Activated effector memory CD4-positive, alpha-beta T cell treated with anti-CD3 and anti-CD28 coated beads, Interleukin-2, amount 50 U/mL, for 16 hours (primary cell): ENCODE data around the gene ZNF267.
"Not testable (repeated sequence)": the region's sequence is repeated elsewhere in the genome, so short reads cannot be mapped to it uniquely, and the experiment has no call there.

Experiments used
- DNase-seq: peaks from one replicate; pipeline ENCODE4 v3.0.0-alpha.2; 2020

ZNF267 gene

GRCh38 chr16:31873556-31874365 lies at the start of gene ZNF267:
ZNF267 (plus strand) TSS chr16:31873807; CDS start chr16:31873967, 160 bp downstream.
- DNase-seq: peak; percentile 97

DNA sequence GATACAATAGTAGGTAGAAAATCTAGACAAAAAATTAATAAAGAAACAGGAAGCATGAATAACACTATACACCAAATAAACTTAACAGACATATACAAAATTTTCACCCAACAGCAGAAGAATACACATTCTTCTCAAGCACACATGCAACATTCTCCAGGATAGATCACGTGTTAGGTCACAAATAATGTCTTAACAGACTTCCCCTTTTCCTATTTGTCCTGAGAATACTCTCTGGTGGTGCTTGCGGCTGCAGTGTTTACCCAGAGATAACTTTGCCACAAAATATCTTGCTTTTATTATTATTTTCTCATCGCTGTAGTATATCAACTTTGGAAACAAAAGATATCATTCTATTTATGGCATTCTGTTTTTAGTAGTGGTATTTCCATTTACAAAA lies 40.6 kb upstream of the ZNF267 start:
- DNase-seq: no peak

GRCh38 chr16:31836396-31836795 lies 37.2 kb upstream of the ZNF267 start:
- DNase-seq: not testable (repeated sequence)

GRCh38 chr16:31842864-31843263 lies 30.7 kb upstream of the ZNF267 start:
- DNase-seq: no peak

DNA sequence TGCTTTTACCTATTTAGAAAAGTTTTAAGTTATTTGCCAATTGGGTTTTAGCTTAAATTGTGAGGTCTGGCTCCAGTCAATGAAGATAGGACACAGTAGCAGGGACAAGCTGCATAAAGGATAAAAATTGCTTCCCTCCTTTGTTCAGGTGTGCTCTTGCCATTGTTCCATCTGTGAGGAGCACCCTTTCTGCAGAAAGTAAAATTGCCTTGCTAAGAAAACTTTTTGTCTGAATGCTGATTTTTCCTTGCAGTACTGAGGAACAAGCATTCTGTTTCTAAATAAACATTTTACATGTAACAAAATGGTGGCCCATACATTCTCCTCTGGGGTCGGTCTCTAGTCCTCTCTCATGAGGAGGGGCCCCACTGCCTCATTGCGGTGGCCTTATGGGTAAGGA lies 25.0 kb upstream of the ZNF267 start:
- not testable (repeated sequence) for DNase-seq

DNA sequence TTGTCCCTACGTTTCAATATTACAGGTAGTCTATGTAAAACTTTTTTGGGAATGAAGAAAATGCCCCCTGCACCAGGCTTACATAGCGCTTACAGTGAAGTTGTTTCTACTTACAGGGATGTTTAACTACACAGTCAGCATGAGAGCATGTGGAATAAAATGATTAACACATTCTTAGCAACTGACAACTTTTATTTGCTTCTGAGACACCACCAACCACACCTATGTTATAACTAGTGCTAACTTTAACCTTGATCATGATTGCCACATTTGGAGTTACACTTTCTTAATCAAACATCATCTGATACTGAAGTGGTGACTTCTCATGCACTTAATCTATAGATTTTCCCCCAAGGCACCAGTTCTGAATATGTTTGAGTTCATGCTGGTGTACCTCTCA lies 20.3 kb upstream of the ZNF267 start:
- DNase-seq: no peak

DNA sequence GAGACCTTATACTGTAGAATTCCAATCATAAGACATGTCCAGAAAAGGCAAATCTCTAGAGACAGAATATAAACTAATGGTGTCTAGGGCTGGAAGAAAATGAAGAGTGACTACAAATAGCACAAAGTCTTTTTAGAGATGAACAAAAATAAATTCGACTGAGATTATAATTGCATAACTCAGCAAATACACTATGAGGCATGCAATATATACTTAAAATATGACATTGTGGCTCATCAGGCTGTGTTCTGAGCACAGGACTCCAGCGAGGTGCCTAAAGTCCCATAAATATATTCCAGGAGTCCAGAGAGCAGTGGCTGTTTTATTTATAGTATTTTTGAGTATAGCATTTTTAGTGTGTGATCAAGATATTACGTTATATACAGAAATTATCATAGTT lies 13.1 kb upstream of the ZNF267 start:
- DNase-seq: no peak

- no peak for DNase-seq
These were observed 12.2 kb upstream of the ZNF267 start for GRCh38 chr16:31861455-31861854.

- no peak for DNase-seq
These were observed 10.8 kb upstream of the ZNF267 start for GRCh38 chr16:31862761-31863160.

GRCh38 chr16:31868164-31868563 lies 5.4 kb upstream of the ZNF267 start:
- no peak for DNase-seq

DNA sequence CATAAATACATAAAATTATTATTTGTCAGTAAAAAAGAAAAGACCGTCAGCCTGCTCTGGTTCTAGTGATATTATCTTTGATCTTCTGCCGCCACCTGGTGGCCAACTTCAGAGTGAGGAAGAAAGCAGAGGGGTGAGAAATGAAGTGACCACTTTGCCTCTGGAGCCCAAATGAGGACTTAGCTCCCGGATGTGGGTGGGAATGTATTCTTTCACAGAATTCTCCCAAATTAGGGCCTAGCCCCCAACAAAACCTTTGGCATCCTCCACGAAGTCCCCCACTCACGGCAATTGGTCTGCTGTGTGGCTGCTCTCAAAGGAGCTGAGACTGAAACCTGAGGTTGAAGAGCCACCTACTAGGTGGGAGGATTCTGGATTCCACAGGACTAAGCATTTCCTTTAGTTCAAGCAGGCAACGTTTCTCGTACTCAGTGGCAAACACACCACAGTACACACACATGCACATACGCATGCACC lies 4.9 kb upstream of the ZNF267 start:
- peak; percentile 93 for DNase-seq

DNA sequence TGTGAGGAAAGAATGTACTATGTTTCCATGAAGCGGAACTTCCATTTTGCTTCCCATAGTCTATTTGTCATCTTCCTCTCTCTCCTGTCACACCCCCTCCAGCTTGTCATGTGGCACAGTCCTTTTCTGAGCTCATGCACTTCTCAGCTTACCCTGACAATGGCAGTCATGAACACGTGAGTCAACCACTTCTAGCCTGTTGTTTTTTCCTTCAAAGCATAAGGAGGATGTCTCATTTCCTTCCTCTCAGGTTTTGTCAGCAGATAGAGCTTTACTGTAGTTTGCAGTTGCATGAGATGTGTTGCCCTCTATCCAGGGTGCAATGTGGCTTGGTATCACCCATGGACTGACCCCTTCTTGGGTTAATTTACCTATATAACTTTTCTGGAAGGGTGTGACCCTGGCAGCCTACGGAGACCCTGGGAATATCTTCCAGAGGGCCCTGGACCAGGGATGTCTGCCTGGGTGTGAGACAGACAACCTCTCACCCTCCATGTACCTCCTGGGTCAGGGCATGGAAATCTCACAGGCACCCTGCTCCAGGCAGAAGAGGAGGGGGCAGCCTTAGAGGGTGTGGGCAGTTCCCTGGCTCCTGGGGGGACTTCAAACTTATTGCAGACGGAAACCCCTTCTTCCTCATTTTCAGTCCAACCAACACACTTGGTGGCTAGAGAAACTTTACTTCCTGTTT lies 4.0 kb upstream of the ZNF267 start:
- peak; percentile 89 for DNase-seq

GRCh38 chr16:31870809-31871208 lies 2.8 kb upstream of the ZNF267 start:
- no peak for DNase-seq

- DNase-seq: no peak
These were observed 2.1 kb upstream of the ZNF267 start for GRCh38 chr16:31871510-31871909.

- no peak for DNase-seq
These were observed 1.4 kb upstream of the ZNF267 start for GRCh38 chr16:31872201-31872600.

GRCh38 chr16:31874366-31875111 lies 932 bp downstream of the ZNF267 start:
- peak; percentile 81 for DNase-seq

- peak; percentile 77 for DNase-seq
These were observed 1.7 kb downstream of the ZNF267 start for GRCh38 chr16:31875112-31875803.

DNA sequence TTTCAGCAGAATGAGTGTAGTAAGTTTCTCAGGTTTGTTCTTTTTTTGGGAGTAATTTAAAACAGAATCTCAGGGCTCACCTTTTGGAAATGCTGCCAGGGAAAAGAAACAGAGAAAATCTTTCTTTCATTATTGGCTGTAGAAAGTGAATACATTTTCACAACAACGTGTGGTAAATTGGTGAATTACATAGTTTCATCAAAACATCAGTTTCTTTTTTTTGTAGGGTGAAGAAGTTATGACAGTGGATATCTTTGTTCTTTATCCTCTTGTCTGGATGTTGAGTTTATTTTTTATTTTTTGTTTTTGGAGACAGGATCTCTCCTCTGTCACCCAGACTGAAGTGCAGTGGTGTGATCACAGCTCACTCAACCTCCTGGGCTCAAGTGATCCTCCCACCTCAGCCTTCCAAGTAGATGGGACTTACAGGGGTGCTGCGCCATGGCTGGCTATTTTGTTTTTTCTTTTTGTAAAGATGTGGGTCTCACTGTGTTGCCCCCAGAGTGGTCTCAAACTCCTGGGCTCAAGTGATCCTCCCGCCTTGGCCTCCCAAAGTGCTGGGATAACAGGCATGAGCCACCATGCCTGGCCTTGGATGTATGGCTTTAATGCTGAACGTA lies 2.4 kb downstream of the ZNF267 start:
- DNase-seq: no peak

DNA sequence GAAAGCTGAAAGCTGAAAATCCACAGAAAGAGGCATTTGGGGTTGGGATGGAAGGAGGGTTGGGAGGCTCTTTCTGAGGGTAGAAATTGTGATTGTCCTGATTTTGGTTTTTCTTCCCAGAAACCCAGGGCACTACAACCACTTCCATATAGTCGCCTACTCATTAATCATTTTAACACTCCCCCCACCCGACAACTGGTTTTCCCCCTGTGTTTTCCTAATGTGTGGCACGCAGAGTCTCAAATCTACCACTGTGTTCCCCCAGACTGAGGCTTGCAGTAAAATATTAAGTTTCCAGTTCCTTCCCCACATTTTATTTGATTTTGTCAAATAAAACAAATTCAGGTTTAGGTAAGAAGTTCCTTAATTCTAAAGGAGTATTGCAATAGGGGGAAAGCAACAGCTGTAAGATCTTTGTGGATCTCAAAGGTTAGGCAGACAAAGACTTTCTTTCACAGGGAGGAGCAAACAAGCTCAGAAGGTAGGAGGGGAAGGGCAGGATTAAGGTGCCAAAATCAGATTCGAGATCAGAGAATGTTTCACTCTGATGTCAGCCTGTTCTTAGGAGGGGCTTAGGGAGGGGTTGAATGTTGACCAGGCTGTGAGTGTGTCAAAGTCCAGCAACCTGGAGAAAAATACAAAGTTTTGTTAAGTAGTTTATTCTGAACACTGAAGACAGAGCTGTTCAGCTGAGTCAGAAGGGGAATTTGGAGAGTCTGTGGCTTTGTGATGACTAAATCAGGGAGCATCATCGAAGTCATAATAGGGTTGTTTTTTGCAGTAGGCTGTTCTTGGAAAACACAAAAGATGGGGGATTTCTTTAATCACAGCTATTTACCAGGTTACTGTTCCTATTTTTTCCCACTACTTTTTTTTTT lies 3.6 kb downstream of the ZNF267 start:
- peak; percentile 78 for DNase-seq

DNA sequence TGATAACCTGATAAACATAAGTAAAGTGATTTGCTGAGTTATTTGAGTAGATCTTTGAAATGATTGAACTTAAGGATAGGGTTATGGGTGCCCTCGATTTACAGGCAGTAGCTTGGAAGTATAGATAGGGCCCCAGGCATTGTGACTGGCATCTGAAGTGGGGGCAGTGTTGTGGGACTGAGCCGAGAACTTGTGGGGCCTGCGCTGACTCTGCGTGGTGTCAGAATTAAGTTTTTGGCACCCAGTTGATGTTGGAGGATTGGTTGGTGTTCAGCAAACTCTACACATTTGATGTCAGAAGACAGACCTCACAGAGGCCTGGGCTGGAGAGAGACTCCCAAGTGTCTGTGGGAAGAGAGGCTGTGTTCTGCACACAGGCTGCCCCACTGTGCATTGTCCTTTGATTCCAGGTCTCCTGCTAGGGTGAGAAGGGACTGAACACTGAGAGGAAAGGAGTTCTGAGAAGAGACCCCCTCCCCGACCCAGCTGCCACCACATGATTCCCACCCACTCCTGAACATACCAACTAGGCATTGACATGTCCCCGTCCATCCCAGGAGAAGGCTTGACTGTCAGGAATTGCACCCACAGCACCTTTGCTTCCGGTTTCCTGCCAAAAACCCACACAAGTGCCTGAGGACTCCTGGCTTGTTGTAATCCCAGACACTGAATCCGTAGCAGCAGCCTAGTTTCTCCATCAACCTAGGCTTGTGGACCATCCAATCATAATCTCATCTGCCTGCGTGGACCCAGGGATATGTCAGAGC lies 4.5 kb downstream of the ZNF267 start:
- DNase-seq: peak; percentile 71

DNA sequence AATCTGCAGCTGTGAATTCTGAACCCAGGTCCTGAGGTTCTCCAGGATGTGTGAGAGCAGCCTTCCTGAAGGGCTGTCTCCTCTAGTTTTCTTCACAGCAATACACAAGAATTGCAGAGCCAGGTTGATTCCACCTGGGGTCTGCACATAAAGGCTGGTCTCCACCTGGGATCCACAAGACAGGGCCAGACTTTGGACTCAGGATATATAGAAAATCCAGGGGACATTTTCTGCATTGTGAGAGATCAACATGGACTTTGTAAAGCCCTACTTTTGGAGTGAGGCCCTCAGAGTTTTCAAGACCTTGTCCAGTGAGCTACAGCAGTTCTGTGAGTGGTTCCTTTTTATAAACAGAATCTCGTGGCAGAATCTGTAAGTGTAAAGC lies 6.3 kb downstream of the ZNF267 start:
- no peak for DNase-seq
